GM12801 (cell line): ENCODE measurements around the gene SEMA4D.

ENCODE experiments used
- TF ChIP-seq, protein P1 (sequence below): IDR thresholded peaks from one replicate; pipeline ENCODE4 v1.5.1; 2011; ENCODE audit warnings: control low read depth; ENCODE audit not compliant: insufficient read length; ENCODE audit errors: extremely low read depth

The SEMA4D gene

DNA sequence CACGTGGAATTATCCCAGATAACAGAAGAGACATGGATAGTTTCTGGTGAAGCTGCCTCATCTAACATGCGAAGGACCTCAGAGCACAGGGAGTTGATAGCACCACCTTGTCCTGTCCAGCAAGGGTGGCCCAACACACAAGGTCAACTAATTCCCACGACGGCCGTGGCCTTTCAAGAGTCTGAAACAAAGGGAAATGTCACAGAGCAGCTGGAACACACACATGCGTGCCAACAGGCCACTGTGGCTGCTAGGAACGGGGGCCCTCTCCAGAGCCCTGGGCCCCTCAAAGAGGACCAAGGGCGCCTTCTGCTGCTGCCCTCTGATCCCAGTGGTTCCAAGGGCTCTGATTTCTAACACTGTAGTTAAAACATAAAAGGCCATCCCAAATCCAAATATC, 128.9 kb downstream of the SEMA4D start:
- TF ChIP-seq, protein P1, sequence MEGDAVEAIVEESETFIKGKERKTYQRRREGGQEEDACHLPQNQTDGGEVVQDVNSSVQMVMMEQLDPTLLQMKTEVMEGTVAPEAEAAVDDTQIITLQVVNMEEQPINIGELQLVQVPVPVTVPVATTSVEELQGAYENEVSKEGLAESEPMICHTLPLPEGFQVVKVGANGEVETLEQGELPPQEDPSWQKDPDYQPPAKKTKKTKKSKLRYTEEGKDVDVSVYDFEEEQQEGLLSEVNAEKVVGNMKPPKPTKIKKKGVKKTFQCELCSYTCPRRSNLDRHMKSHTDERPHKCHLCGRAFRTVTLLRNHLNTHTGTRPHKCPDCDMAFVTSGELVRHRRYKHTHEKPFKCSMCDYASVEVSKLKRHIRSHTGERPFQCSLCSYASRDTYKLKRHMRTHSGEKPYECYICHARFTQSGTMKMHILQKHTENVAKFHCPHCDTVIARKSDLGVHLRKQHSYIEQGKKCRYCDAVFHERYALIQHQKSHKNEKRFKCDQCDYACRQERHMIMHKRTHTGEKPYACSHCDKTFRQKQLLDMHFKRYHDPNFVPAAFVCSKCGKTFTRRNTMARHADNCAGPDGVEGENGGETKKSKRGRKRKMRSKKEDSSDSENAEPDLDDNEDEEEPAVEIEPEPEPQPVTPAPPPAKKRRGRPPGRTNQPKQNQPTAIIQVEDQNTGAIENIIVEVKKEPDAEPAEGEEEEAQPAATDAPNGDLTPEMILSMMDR, result no peak

DNA sequence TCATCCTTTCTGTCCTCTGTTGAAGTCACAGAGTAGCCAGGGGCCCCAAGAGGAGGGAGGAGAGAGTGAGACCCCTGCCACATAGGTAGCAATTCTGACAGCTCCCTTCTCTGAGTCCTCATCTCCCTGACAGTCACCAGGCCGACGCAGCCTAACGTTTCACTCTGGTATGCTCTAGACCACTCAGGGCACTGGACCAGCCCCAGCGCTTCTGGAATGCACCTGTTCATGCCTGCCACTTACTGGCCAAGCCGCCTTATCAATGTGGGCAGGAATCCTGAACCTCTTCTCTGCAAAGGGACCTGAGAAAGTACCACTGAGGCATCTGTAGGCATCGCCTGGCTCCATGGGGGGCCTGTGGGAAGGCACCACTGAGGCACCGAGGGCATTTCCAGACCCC, 129.4 kb downstream of the SEMA4D start:
- TF ChIP-seq, protein P1, result no peak

DNA sequence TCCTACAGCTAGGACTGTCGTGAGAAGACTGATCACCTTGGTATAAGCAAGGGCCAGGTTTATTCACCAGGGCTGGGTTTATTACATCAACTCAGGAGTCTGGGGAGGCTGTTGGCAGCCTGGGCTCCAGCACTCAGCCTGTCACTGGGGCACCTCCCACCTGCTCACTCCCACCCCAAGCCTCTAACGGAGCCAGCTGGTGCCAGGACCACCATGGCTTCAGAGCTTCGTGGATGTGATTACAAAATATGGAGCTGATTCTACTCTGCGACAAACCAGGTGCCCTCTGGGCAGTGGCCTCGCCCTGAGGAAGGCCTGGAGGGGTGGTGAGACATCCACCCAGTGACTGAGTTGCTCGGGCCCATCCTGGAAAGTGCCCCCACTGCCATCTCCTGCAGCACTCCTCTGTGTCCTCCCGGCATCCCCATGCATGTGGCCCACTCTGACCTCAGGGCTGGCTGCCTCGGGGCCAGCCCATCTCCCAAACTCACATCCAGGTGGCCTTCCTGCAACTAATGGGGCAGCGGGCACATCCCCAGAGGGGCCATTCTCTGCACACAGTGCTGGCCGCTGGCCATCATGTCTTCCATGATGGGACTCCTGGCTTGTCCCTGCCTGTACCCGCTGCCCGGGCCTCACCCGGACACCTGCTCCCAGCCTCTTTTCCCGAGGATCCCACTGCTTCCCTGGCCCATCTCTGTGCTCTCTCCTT, 130.0 kb downstream of the SEMA4D start:
- TF ChIP-seq, protein P1, result no peak

DNA sequence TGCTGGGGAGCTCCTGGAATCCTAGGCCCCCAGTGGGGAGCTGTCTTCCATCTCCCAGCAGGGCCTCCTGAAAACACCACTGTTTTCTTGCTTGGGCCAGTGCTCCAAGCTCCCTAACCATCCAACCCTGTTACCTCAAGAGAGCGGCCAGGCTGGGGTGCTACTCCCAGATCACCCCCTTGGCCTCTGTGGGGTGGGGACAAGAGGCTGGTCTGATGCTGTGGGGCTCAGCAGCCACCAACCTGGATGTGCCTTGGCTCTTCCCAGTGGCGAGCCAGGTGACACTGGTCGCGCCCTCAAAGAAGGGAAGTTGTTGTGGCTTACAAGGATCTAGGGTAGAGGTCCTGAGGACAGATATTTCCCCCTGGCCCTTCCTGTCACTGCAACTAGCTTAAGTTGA, 130.6 kb downstream of the SEMA4D start:
- TF ChIP-seq, protein P1, result no peak

DNA sequence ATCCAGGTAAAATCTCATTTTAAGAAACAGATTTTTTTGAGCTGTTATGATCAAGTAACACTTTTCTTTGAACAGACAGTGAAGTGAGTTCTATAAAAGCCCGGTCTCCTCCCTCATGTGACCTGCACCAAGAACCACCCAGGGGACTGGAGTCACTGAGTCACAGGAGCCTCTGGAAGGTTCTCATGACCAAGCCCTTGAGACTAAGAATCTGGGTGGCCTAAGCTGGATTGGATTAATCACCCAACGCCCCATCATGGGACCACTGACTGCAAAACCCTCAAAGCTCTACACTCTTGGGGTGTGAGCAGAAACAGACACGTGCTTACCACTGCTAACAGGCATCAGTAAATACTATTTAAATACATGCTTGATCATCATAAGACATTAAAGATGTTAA, 131.2 kb downstream of the SEMA4D start:
- TF ChIP-seq, protein P1, result no peak

DNA sequence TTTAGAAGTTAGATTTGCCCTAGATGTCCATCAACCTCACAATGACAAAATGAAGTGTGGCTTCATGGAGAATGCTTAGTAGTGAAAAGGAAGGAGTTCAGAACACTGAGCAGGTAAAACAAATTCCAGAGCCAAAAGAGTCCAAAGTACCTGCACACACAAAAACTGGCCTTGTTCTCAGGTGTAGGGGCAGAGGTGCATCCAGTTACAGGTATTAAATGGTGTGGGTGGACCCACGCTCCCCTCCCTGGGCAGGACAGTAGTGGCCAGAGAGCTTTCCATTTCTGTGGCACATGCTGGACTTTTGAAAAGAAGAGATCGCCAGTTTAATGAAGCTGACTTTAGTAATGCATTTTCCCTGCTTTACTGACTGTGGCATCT, 132.4 kb downstream of the SEMA4D start:
- TF ChIP-seq, protein P1, result no peak

DNA sequence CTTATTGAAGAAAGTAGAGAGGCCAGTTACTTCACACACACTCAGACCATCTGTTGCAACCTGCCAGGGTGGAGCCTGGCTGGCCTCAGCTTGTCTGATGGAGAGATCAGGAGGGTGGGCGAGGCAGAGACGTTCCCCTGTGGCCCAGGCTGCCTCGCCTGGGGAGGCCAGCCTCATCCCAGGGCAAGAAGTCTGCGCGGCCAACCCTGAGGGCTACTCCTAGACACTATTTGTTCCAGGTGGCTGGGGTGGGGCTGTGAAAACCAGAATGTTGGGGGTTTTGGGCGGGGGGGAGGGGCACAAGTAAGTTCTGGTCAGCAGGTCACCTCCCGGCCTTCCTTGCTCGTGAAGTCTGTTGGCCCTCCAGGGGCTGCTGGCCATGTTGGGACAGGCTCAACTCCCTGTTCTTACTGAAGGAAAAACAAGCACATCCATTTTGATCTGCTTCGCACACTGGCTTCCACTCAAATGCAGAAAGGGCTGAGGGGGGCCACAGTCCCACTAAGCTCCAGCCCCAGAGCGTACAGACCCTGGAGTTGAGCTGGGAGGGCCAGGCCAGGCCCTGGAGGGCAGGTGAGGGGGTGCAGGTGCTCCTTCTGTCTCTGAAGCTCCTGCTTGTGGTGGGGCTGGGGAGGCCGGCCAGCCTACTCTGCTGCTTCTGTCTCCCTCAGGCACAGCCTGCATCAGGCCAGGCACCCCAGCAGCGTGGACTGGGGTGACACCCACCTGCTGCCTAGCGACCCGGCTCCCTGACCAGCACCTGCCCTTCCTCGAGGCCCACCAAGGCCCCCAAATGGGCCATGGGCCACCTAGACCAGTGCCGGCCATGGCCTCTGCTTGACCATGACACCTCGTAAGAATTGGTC, 133.0 kb downstream of the SEMA4D start:
- TF ChIP-seq, protein P1, result no peak
